Measurements from ENCODE around the gene RTRAF. TPM values are rescaled to one million over a fixed set of nuclear protein-coding genes. Genes with fewer than 3 reads are reported as not detected.

The RTRAF gene
- total and polyA plus RNA-seq, 2 of the 8 experiments (the other 6 are each of a cell fraction or from before 2014, with no cell fraction given) = 149 to 359 TPM

DNA sequence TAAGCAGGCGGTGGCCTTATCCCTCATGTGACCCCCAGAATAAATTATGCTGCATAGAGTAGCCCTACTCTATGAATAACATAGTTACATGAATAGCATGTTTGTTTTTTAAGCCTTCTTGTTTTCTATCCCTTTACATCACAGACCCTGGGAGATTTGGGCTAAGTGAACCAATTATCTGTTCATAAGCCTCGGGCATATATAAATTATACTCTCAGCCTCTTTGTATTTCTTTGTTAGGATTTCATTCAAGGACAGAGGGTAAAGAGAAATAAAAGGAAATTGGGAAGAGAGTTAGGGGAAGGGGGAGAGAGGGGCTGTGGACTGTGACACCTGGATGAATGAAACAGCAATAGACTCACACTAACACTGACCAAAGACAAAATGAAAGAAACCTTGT, 35.3 kb upstream of the RTRAF start:
- H4K5ac ChIP-seq (ENCODE audit: insufficient read length, low read depth, low read length) = no peak overlapping the region
- H3K79me1 ChIP-seq (ENCODE audit: low read depth, low read length) = no peaks in the 10 kb centered on the region
- H2BK12ac ChIP-seq (ENCODE audit: low read depth, low read length) = no peak overlapping the region
- no peak overlapping the region for H2BK15ac ChIP-seq (ENCODE audit: low read length)
- H2BK20ac ChIP-seq (ENCODE audit: low read length) = no peak overlapping the region
- no peak overlapping the region for H3K56ac ChIP-seq (replicated peaks; ENCODE audit: insufficient read length, low read depth, low read length)
- ChIA-PET CTCF (ENCODE audit: partially characterized antibody) (interaction anchor here (0.9 to 2.9 kb wide), 3 partner anchors 55 to 175 kb away, joined by 3 to 7 read pairs (median 5); no protein-coding TSS in a partner anchor), POLR2A (ENCODE audit: partially characterized antibody) (no interaction called here)
- H3K79me2 ChIP-seq (ENCODE audit: control insufficient read depth in 1 of 2, insufficient read depth in 2 of 2, low read length in 2 of 2) = no peaks in the 10 kb centered on the region
- no peak for TF ChIP-seq SIX5 (IDR thresholded peaks at IDR 0.05; ENCODE audit: low read depth, low read length)
- TF ChIP-seq ZNF274 (IDR thresholded peaks at IDR 0.05; ENCODE audit: borderline replicate concordance, extremely low read depth, low read length) = no peak
- no peak for TF ChIP-seq SIRT6 (IDR thresholded peaks at IDR 0.05; ENCODE audit: low read length)
- no peak overlapping the region for H2BK5ac ChIP-seq (ENCODE audit: low read depth, low read length)
- H2AK5ac ChIP-seq (ENCODE audit: low read depth, low read length) = no peak overlapping the region
- H3K4me3 ChIP-seq (ENCODE audit: extremely low read depth in 1 of 4, insufficient read depth in 2 of 4, low read depth in 3 of 4, low read length in 4 of 4) = no peak overlapping the region
- no peak overlapping the region for H4K8ac ChIP-seq (ENCODE audit: extremely low read depth, insufficient read depth, low read length)
- H3K4ac ChIP-seq (replicated peaks; ENCODE audit: insufficient read length, low read depth, low read length) = no peak overlapping the region
- no peak overlapping the region for H3K27ac ChIP-seq (ENCODE audit: low read depth, low read length)
- WGBS, 2 experiments (ENCODE audit: extremely low coverage in 1 of 2, insufficient coverage in 1 of 2, insufficient read length in 1 of 2, insufficient replicate concordance in 2 of 2, low coverage in 1 of 2, low lambda C conversion rate in 2 of 2, missing lambda C conversion rate in 1 of 2) = 78% methylated on average over 2 of the region's 2 CpGs; no CpG with 5 or more reads in 1 of the 2 experiments
- H3K4me2 ChIP-seq (ENCODE audit: insufficient read depth in 1 of 2, low read depth in 2 of 2, low read length in 2 of 2) = no peak overlapping the region
- no peak overlapping the region for H3K9ac ChIP-seq (replicated peaks in 1 of 4; ENCODE audit: extremely low read depth in 1 of 4, low read depth in 3 of 4, low read length in 3 of 4)
- no peak overlapping the region for H2AFZ ChIP-seq (ENCODE audit: low read length)
- H3K23ac ChIP-seq (ENCODE audit: insufficient read length) = no peak overlapping the region
- DNase-seq (ENCODE audit: low read depth in 1 of 2, low spot score in 2 of 2) (no peak), FAIRE-seq (no peak)
- no peak overlapping the region for H2BK120ac ChIP-seq (replicated peaks; ENCODE audit: low read depth, low read length)
- no peak overlapping the region for H3K14ac ChIP-seq (ENCODE audit: insufficient read length)
- no peaks in the 10 kb centered on the region for H4K20me1 ChIP-seq (replicated peaks in 1 of 2; ENCODE audit: control insufficient read depth in 1 of 2, insufficient read depth in 2 of 2, low read length in 2 of 2)
- H4K91ac ChIP-seq (replicated peaks; ENCODE audit: insufficient read length, low read length) = no peak overlapping the region
- peaks cover 10 to 12% of the 10 kb centered on the region in 2 experiments; a peak in 2 of 4 replicates for H3K9me3 ChIP-seq (ENCODE audit: insufficient read depth in 2 of 2, low read depth in 1 of 2, low read length in 1 of 2)
- H3K23me2 ChIP-seq (ENCODE audit: low read depth, low read length) = no peaks in the 10 kb centered on the region
- no peak overlapping the region for H3K18ac ChIP-seq (ENCODE audit: extremely low read depth, low read length)
- no peaks in the 10 kb centered on the region for H3K4me1 ChIP-seq (replicated peaks in 1 of 4; ENCODE audit: control insufficient read depth in 3 of 4, insufficient read depth in 4 of 4, low read length in 3 of 4)
- peaks cover 0 to 2% (median 0%) of the 10 kb centered on the region in 4 experiments; a peak in 1 of 8 replicates for H3K36me3 ChIP-seq (ENCODE audit: control insufficient read depth in 2 of 4, insufficient read depth in 4 of 4, low read length in 3 of 4)
- H3K27me3 ChIP-seq (replicated peaks in 1 of 4; ENCODE audit: control insufficient read depth in 3 of 4, extremely low read depth in 1 of 4, insufficient read depth in 3 of 4, low read length in 3 of 4) = no peaks in the 10 kb centered on the region

All from H1 (cell line).